Right cardiac atrium (tissue), 5 donors: ENCODE measurements around the gene PKDREJ. TPM values are rescaled to one million over a fixed set of nuclear protein-coding genes. Genes with fewer than 3 reads are reported as not detected.
A peak's percentile ranks its signal among the peaks of the same experiment; 100 is the strongest.

Experiments used
- ATAC-seq, 2 donors: fragments of 200-7000 bp; cut with Tn5 transposase; one replicate each; pipeline versions ENCODE4 v1.8.0 to v1.9.1; 2020; ENCODE audit warnings: moderate library complexity in 2 of 2, mild to moderate bottlenecking in 1 of 2
- DNase-seq, 3 donors: peaks; one replicate each; pipeline ENCODE4 v3.0.0-alpha.2; 2020
- H3K27ac ChIP-seq: one replicate; pipeline ENCODE4 v1.5.1; 2013; ENCODE audit warnings: mild to moderate bottlenecking, low read length, control low read depth, moderate library complexity
- H3K27me3 ChIP-seq: one replicate; pipeline ENCODE4 v1.6.1; 2013; ENCODE audit not compliant: control insufficient read depth, insufficient read depth
- H3K4me1 ChIP-seq: one replicate; pipeline ENCODE4 v1.6.1; 2013; ENCODE audit warnings: low read length; ENCODE audit not compliant: control insufficient read depth, insufficient read depth
- H3K4me3 ChIP-seq: one replicate; pipeline ENCODE4 v1.5.1; 2013; ENCODE audit warnings: low read length, control low read depth
- H3K9me3 ChIP-seq: one replicate; pipeline ENCODE4 v1.6.1; 2013; ENCODE audit warnings: low read length; ENCODE audit not compliant: control insufficient read depth
- WGBS: extraction: QIAGEN DNeasy Blood & Tissue Kit; methylation state at CpG from one replicate; pipeline ENCODE4 v1.1.7; 2013; 5-methylcytosine and 5-hydroxymethylcytosine counted together
- intact Hi-C, 4 donors: fragments of 100-400 bp; cut with DNase I; formaldehyde crosslinking; loops; one replicate each; pipeline versions ENCODE4 v1.11.0 to v1.14.0; 2022 to 2023
- polyA plus RNA-seq: library from polyadenylated mRNA; stranded (reverse); fragments of 200-250 nt; gene quantifications from one replicate; pipeline ENCODE4 v1.2.3, GENCODE V29; 2013
- total RNA-seq, 4 donors: library from RNA; stranded (reverse); fragmentation: NEBNext Ultra II Directional; extraction: Animal tissue kit (Norgen Biotek cat#: 25700); gene quantifications; one replicate each; pipeline ENCODE4 v1.2.1, GENCODE V29; 2021
- donor health status: healthy with polysubstance abuse.
- donor health status: DM: no; HTN: yes; CAD: no.
- donor health status: DM: no; HTN: no; CAD: no.
- donor health status: DM: no; HTN: yes; CAD: no; lungs with severe emphysema.
- donor health status: DM: yes; HTN: yes; CAD: no.

Gene PKDREJ
- total and polyA plus RNA-seq, 5 donors = 0.06 to 0.25 (median 0.09) TPM

GRCh38 chr22:46230262-46230901 lies 32.8 kb downstream of the PKDREJ start:
- no peak for ATAC-seq
- no peak overlapping the region for H3K4me3 ChIP-seq
- no peaks in the 10 kb centered on the region for H3K4me1 ChIP-seq
- H3K27ac ChIP-seq = no peak overlapping the region
- H3K9me3 ChIP-seq = no peaks in the 10 kb centered on the region
- DNase-seq = no peak
- intact Hi-C loops = loop anchor here in 2 of 4 donors (10.0 kb wide), 2 partner anchors 76 to 86 kb away; partner anchors contain the start of gene PPARA (in 1 of the 2)
- WGBS = 86% methylated on average over 13 of the region's 13 CpGs
- H3K27me3 ChIP-seq = no peaks in the 10 kb centered on the region

GRCh38 chr22:46229701-46230100 lies 33.4 kb downstream of the PKDREJ start:
- Histone ChIP-seq H3K27me3 (no peaks in the 10 kb centered on the region), H3K27ac (no peak overlapping the region), H3K4me1 (no peaks in the 10 kb centered on the region), H3K4me3 (no peak overlapping the region), H3K9me3 (no peaks in the 10 kb centered on the region)
- ATAC-seq (no peak), DNase-seq (no peak)
- WGBS = 82% methylated on average over 8 of the region's 8 CpGs
- intact Hi-C loops = loop anchor here in 2 of 4 donors (10.0 kb wide), 2 partner anchors 75 to 85 kb away; partner anchors contain the start of gene PPARA (in 1 of the 2)

GRCh38 chr22:46226577-46226976 lies 36.6 kb downstream of the PKDREJ start:
- 94% methylated on average over 7 of the region's 7 CpGs for WGBS
- Histone ChIP-seq H3K27ac (no peak overlapping the region), H3K27me3 (no peaks in the 10 kb centered on the region), H3K9me3 (no peaks in the 10 kb centered on the region), H3K4me3 (no peak overlapping the region), H3K4me1 (no peaks in the 10 kb centered on the region)
- intact Hi-C loops = no loop called here
- ATAC-seq = no peak
- no peak for DNase-seq

- peak in 1 of 2 donors; percentile 23 for ATAC-seq
- no peak overlapping the region for H3K4me3 ChIP-seq
- H3K9me3 ChIP-seq = no peaks in the 10 kb centered on the region
- WGBS = 94% methylated on average over 7 of the region's 7 CpGs
- intact Hi-C loops = no loop called here
- DNase-seq = no peak
- H3K4me1 ChIP-seq = no peaks in the 10 kb centered on the region
- no peaks in the 10 kb centered on the region for H3K27me3 ChIP-seq
- no peak overlapping the region for H3K27ac ChIP-seq
Observed at GRCh38 chr22:46225631-46226030, 37.5 kb downstream of the PKDREJ start.

GRCh38 chr22:46224898-46225290 lies 38.2 kb downstream of the PKDREJ start:
- H3K27ac ChIP-seq = no peak overlapping the region
- DNase-seq = no peak

GRCh38 chr22:46224044-46224897 lies 38.9 kb downstream of the PKDREJ start:
- ATAC-seq (peak; percentile 31 to 42), DNase-seq (no peak)
- H3K9me3 ChIP-seq = no peaks in the 10 kb centered on the region
- no peak overlapping the region for H3K4me3 ChIP-seq
- intact Hi-C loops = no loop called here
- no peaks in the 10 kb centered on the region for H3K4me1 ChIP-seq
- H3K27me3 ChIP-seq = no peaks in the 10 kb centered on the region
- no peak overlapping the region for H3K27ac ChIP-seq
- WGBS = 91% methylated on average over 23 of the region's 23 CpGs

More at GRCh38 chr22:46224898-46225290, 38.2 kb downstream of the PKDREJ start:
- ATAC-seq = peak in 1 of 2 donors; percentile 27
- Histone ChIP-seq H3K9me3 (no peaks in the 10 kb centered on the region), H3K4me1 (no peaks in the 10 kb centered on the region), H3K4me3 (no peak overlapping the region), H3K27me3 (no peaks in the 10 kb centered on the region)
- intact Hi-C loops = no loop called here
- WGBS = 77% methylated on average over 10 of the region's 10 CpGs

- no peak for ATAC-seq
- Histone ChIP-seq H3K4me1 (no peaks in the 10 kb centered on the region), H3K27me3 (no peaks in the 10 kb centered on the region), H3K9me3 (no peaks in the 10 kb centered on the region), H3K4me3 (no peak overlapping the region), H3K27ac (no peak overlapping the region)
- DNase-seq = no peak
- intact Hi-C loops = no loop called here
- WGBS = 85% methylated on average over 5 of the region's 5 CpGs
Observed at GRCh38 chr22:46220921-46221320, 42.2 kb downstream of the PKDREJ start.

- DNase-seq (no peak), ATAC-seq (no peak)
- Histone ChIP-seq H3K4me3 (no peak overlapping the region), H3K27me3 (no peaks in the 10 kb centered on the region), H3K9me3 (no peaks in the 10 kb centered on the region), H3K27ac (no peak overlapping the region), H3K4me1 (no peaks in the 10 kb centered on the region)
- intact Hi-C loops = no loop called here
- WGBS = 79% methylated on average over 10 of the region's 10 CpGs
Observed at GRCh38 chr22:46219636-46220035, 43.5 kb downstream of the PKDREJ start.

GRCh38 chr22:46214616-46215015 lies 48.5 kb downstream of the PKDREJ start:
- H3K27ac ChIP-seq = no peak overlapping the region
- intact Hi-C loops = no loop called here
- no peaks in the 10 kb centered on the region for H3K9me3 ChIP-seq
- 98% methylated on average over 28 of the region's 28 CpGs for WGBS
- no peaks in the 10 kb centered on the region for H3K27me3 ChIP-seq
- ATAC-seq (peak in 1 of 2 donors; percentile 21), DNase-seq (no peak)
- H3K4me1 ChIP-seq = no peaks in the 10 kb centered on the region
- H3K4me3 ChIP-seq = no peak overlapping the region

GRCh38 chr22:46214149-46214548 lies 49.0 kb downstream of the PKDREJ start:
- 98% methylated on average over 29 of the region's 29 CpGs for WGBS
- no peaks in the 10 kb centered on the region for H3K27me3 ChIP-seq

GRCh38 chr22:46213052-46213451 lies 50.1 kb downstream of the PKDREJ start:
- no peak for ATAC-seq
- 98% methylated on average over 4 of the region's 4 CpGs for WGBS
- Histone ChIP-seq H3K4me1 (no peaks in the 10 kb centered on the region), H3K27ac (no peak overlapping the region), H3K9me3 (no peaks in the 10 kb centered on the region), H3K4me3 (no peak overlapping the region), H3K27me3 (no peaks in the 10 kb centered on the region)
- intact Hi-C loops = no loop called here
- DNase-seq = no peak

More at GRCh38 chr22:46214149-46214548, 49.0 kb downstream of the PKDREJ start:
- Histone ChIP-seq H3K4me1 (no peaks in the 10 kb centered on the region), H3K9me3 (no peaks in the 10 kb centered on the region), H3K27ac (no peak overlapping the region), H3K4me3 (no peak overlapping the region)
- ATAC-seq (peak; percentile 26 to 41), DNase-seq (no peak)
- intact Hi-C loops = no loop called here
